HL-60/S4 treated with retinoic acid at 250 ng/mL for 4 days and 3 days (cell line): ENCODE results near the gene BPGM.

ENCODE experiments used
- in situ Hi-C: fragments of 300-500 bp; cut with MboI; formaldehyde crosslinking; loops from 2 replicates; pipeline ENCODE4 v1.7.0; 2022; ENCODE audit warnings: low sequenced_read_pairs

BPGM gene

GRCh38 chr7:134694299-134694698 is 47.6 kb downstream of the BPGM start:
- in situ Hi-C loops: no loop called here

- in situ Hi-C loops: no loop called here
These were observed 48.1 kb downstream of the BPGM start for GRCh38 chr7:134694767-134695166.

- in situ Hi-C loops: no loop called here
These were observed 48.7 kb downstream of the BPGM start for GRCh38 chr7:134695321-134695860.

- in situ Hi-C loops: no loop called here
These were observed 49.6 kb downstream of the BPGM start for GRCh38 chr7:134696261-134696660.

GRCh38 chr7:134697205-134697886 is 50.7 kb downstream of the BPGM start:
- in situ Hi-C loops: no loop called here

- in situ Hi-C loops: no loop called here
These were observed 51.8 kb downstream of the BPGM start for GRCh38 chr7:134698481-134698880.

GRCh38 chr7:134699021-134699818 is 52.6 kb downstream of the BPGM start:
- in situ Hi-C loops: no loop called here

- in situ Hi-C loops: no loop called here
These were observed 53.2 kb downstream of the BPGM start for GRCh38 chr7:134699899-134700298.

- in situ Hi-C loops: no loop called here
These were observed 54.6 kb downstream of the BPGM start for GRCh38 chr7:134701272-134701671.

- in situ Hi-C loops: no loop called here
These were observed 56.0 kb downstream of the BPGM start for GRCh38 chr7:134702366-134703240.

GRCh38 chr7:134703241-134703594 is 56.6 kb downstream of the BPGM start:
- in situ Hi-C loops: no loop called here

GRCh38 chr7:134703782-134704181 is 57.1 kb downstream of the BPGM start:
- in situ Hi-C loops: no loop called here

- in situ Hi-C loops: no loop called here
These were observed 58.2 kb downstream of the BPGM start for GRCh38 chr7:134704827-134705226.

- in situ Hi-C loops: no loop called here
These were observed 59.1 kb downstream of the BPGM start for GRCh38 chr7:134705716-134706115.

GRCh38 chr7:134706468-134706867 is 59.8 kb downstream of the BPGM start:
- in situ Hi-C loops: no loop called here

- in situ Hi-C loops: no loop called here
These were observed 61.2 kb downstream of the BPGM start for GRCh38 chr7:134707663-134708378.

GRCh38 chr7:134708692-134709091 is 62.0 kb downstream of the BPGM start:
- in situ Hi-C loops: no loop called here

GRCh38 chr7:134709197-134709596 is 62.5 kb downstream of the BPGM start:
- in situ Hi-C loops: no loop called here

GRCh38 chr7:134710511-134710853 is 63.8 kb downstream of the BPGM start:
- in situ Hi-C loops: no loop called here

- in situ Hi-C loops: no loop called here
These were observed 64.4 kb downstream of the BPGM start for GRCh38 chr7:134710854-134711624.
